Lower leg skin (tissue), 4 donors: ENCODE results near the gene C18orf63. TPM values are rescaled to one million over a fixed set of nuclear protein-coding genes. Genes with fewer than 3 reads are reported as not detected.
"Not testable (repeated sequence)": the region's sequence is repeated elsewhere in the genome, so short reads cannot be mapped to it uniquely, and the experiment has no call there.

Source experiments
- DNase-seq, 2 donors: peaks; one replicate each; pipeline ENCODE4 v3.0.0-alpha.2; 2019; ENCODE audit warnings: low spot score in 2 of 2
- H3K4me3 ChIP-seq: fragments of 200-600 bp; sonication (generic); 2 replicates; pipeline ENCODE4 v1.5.1; 2017; ENCODE audit warnings: mild to moderate bottlenecking, low read depth; ENCODE audit not compliant: poor library complexity, severe bottlenecking
- POLR2A ChIP-seq, 2 donors: fragments of 450-650 bp; IDR thresholded peaks; one replicate each; pipeline ENCODE4 v1.6.1; 2016 to 2017; ENCODE audit warnings: antibody characterized with exemption in 2 of 2, mild to moderate bottlenecking in 1 of 2, moderate library complexity in 1 of 2
- WGBS, 2 donors: methylation state at CpG; one replicate each; pipeline ENCODE4 v1.1.5; 2018; 5-methylcytosine and 5-hydroxymethylcytosine counted together
- intact Hi-C: fragments of 100-400 bp; cut with DNase I; formaldehyde crosslinking; loops from one replicate; pipeline ENCODE4 v1.15.0; 2023; ENCODE audit warnings: low total_unique reads
- total RNA-seq, 4 donors: library from RNA; depleted of rRNA; stranded (reverse); fragments of >200 nt; gene quantifications; one replicate each; pipeline ENCODE4 v1.1.0, GENCODE V29; 2016
- TF ChIP-seq, protein P1 (sequence below), 3 donors: fragments of 450-650 bp; IDR thresholded peaks; one replicate each; pipeline ENCODE4 v1.5.1; 2016; ENCODE audit warnings: antibody characterized with exemption in 3 of 3, mild to moderate bottlenecking in 3 of 3, moderate library complexity in 2 of 3

C18orf63 gene
- total RNA-seq, 4 donors from 2014 or later: not detected

GRCh38 chr18:74316257-74317170, 875 bp downstream of the C18orf63 start:
- WGBS, 2 donors: 83 to 88% methylated on average over 29 of the region's 29 CpGs

DNA sequence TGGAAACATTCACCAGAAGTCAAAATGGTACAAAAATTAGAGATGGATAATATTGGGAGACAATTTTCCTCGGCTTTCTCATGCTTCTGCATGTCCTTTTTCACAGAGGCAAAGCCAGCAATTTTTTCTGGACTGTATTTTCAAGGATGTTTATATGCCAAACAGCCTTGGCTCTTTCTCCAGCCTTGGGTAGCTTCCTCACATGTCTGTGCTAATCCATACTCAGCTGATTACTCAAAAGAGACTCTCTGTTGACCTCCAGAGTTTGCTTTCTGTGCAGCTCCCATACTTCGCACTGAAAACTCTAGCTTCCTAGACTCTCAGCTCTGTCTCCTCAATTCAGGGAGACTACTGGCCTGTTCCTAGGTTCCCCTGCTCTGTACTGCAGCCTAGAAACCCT, 10.6 kb downstream of the C18orf63 start:
- TF ChIP-seq, protein P1, sequence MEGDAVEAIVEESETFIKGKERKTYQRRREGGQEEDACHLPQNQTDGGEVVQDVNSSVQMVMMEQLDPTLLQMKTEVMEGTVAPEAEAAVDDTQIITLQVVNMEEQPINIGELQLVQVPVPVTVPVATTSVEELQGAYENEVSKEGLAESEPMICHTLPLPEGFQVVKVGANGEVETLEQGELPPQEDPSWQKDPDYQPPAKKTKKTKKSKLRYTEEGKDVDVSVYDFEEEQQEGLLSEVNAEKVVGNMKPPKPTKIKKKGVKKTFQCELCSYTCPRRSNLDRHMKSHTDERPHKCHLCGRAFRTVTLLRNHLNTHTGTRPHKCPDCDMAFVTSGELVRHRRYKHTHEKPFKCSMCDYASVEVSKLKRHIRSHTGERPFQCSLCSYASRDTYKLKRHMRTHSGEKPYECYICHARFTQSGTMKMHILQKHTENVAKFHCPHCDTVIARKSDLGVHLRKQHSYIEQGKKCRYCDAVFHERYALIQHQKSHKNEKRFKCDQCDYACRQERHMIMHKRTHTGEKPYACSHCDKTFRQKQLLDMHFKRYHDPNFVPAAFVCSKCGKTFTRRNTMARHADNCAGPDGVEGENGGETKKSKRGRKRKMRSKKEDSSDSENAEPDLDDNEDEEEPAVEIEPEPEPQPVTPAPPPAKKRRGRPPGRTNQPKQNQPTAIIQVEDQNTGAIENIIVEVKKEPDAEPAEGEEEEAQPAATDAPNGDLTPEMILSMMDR (IDR thresholded peaks at IDR 0.05): no peak
- no peak for TF ChIP-seq POLR2A (IDR thresholded peaks at IDR 0.05)
- whole genome bisulfite sequencing, 2 donors: 85 to 90% methylated on average over 2 of the region's 2 CpGs
- intact Hi-C loops: no loop called here

More at GRCh38 chr18:74316257-74317170, 875 bp downstream of the C18orf63 start:
- TF ChIP-seq, protein P1 (IDR thresholded peaks at IDR 0.05): no peak
- no peak for TF ChIP-seq POLR2A (IDR thresholded peaks at IDR 0.05)
- no peak overlapping the region for H3K4me3 ChIP-seq
- DNase-seq: no peak
- intact Hi-C loops: no loop called here

GRCh38 chr18:74326791-74327190, 11.2 kb downstream of the C18orf63 start:
- intact Hi-C loops, DNase-seq, H3K4me3 ChIP-seq: not testable (repeated sequence)
- WGBS, 2 donors: 90 to 96% methylated on average over 3 of the region's 3 CpGs

More for the DNA sequence above, 10.6 kb downstream of the C18orf63 start:
- DNase-seq: no peak
- no peak overlapping the region for H3K4me3 ChIP-seq

DNA sequence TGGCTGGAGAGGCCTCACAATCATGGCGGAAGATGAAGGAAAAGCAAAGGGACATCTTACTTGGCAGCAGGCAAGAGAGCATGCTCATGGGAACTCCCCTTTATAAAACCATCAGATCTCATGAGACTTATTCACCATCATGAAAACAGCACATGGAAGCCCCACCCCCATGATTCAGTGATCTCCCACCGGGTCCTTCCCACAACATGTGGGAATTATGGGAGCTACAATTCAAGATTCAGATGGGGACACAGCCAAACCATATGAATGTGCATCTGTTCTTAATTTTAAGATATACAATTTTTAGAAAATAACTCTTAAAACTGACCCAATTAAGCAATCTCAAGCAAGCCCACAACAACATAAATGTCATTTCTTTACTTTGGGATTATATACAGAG, 12.6 kb downstream of the C18orf63 start:
- DNase-seq: no peak
- no peak overlapping the region for H3K4me3 ChIP-seq
- TF ChIP-seq, protein P1 (IDR thresholded peaks at IDR 0.05): no peak
- no peak for TF ChIP-seq POLR2A (IDR thresholded peaks at IDR 0.05)
- intact Hi-C loops: no loop called here
- WGBS, 2 donors: 67 to 72% methylated on average over 2 of the region's 2 CpGs

DNA sequence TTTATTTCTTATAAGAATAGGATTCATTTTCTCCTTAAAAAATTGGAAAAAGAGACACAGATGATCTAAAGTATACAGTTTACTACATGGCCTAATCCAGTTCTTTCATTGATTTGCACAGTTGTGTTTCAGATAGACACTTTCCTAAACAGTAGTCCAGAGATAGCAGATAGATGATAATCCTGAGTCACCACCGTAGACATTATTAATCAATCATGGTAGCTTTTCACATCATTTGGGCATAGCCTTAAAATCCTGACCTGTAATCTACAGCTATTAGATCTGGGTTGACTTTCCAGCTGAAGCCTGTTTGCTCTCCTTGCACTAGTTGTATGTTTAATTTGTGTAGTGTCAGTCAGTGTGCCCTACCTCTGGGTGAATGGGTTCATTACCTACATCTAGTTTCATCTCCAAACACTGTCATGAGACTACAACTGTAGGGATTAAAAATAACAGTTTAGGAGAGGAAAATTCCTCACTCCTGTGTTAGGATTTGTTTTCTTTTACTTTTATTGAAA, 14.1 kb downstream of the C18orf63 start:
- intact Hi-C loops: no loop called here
- H3K4me3 ChIP-seq: no peak overlapping the region
- 93 to 96% methylated on average over 1 of the region's 1 CpG for WGBS, 2 donors
- TF ChIP-seq, protein P1 (IDR thresholded peaks at IDR 0.05): no peak
- TF ChIP-seq POLR2A (IDR thresholded peaks at IDR 0.05): no peak
- DNase-seq: no peak

- no peak overlapping the region for H3K4me3 ChIP-seq
- TF ChIP-seq, protein P1 (IDR thresholded peaks at IDR 0.05): no peak
- TF ChIP-seq POLR2A (IDR thresholded peaks at IDR 0.05): no peak
- WGBS, 2 donors: 56 to 66% methylated on average over 2 of the region's 2 CpGs
- intact Hi-C loops: no loop called here
- DNase-seq: no peak
Observed at GRCh38 chr18:74331404-74331803, 15.8 kb downstream of the C18orf63 start.
